Tibial nerve (tissue), 4 donors: Measurements from ENCODE around the gene GSTM3.

Source experiments
- CTCF ChIP-seq, 5 experiments: fragments of 200-600 bp in 3 of 5; fragments of 450-650 bp in 2 of 5; sonication (generic) in 3 of 5; IDR thresholded peaks; one replicate each; pipeline ENCODE4 v1.5.1; 2016 to 2019; ENCODE audit warnings: antibody characterized with exemption in 5 of 5, mild to moderate bottlenecking in 3 of 5, moderate library complexity in 2 of 5
- EP300 ChIP-seq, 2 donors: sonication (generic); formaldehyde crosslinking; IDR thresholded peaks; one replicate each; pipeline ENCODE4 v1.6.1; 2017; ENCODE audit warnings: antibody characterized with exemption in 2 of 2, mild to moderate bottlenecking in 1 of 2
- POLR2A ChIP-seq, 2 donors: fragments of 450-650 bp; IDR thresholded peaks; one replicate each; pipeline ENCODE4 v1.6.1; 2017; ENCODE audit warnings: antibody characterized with exemption in 2 of 2, mild to moderate bottlenecking in 2 of 2, moderate library complexity in 2 of 2

DNA sequence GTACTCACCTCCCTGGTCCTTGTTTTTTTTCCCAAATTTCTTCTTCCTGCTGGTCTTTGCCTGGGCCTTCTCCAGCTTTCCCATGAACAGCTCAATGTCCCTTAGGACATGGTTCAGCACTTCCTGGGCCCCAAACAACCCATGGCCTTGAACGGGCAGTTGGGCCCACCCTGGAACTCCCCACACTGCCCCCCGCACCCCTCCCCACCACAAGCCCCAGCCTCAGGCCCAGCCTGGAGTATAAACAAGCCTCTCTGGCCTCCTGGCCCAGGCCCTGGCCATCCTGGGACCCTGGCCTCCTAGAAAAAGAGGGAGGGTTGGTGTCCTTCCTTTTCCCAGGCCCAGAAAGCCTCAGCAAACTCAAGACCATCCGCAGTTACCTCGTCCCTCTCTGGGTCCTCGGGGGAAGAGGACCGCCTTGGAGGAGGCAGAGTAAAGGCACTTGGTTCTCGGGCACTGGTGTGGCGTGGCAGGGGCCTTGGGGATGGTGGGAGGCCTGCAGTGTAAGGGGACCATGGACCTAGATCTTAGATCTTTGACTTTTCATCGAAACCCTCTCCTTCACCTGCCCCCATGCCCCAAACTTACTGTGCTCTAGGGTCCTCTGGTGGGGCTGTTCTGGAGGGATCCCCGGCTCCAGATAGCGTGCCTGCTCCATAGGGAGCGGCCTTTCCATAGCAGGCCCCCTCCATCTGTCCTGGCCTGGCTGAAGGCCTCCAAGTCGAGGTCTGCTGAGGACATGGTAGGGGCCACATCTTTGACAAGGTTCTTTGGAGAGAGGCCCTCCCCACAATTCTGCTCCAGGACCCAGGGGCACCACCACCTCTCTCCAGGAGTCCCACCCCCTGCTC is 17.3 kb upstream of the GSTM3 start:
- no peak for TF ChIP-seq POLR2A (IDR thresholded peaks at IDR 0.05)
- TF ChIP-seq CTCF (IDR thresholded peaks at IDR 0.05) = no peak
- TF ChIP-seq EP300 (IDR thresholded peaks at IDR 0.05) = no peak
